Heart left ventricle (tissue), 16 donors: ENCODE measurements around the gene ASAP2. TPM values are rescaled to one million over a fixed set of nuclear protein-coding genes. Genes with fewer than 3 reads are reported as not detected.

Experiments
- ATAC-seq, 4 donors: fragments of 200-7000 bp; cut with Tn5 transposase; one replicate each; pipeline ENCODE4 v1.9.1; 2020 to 2022; ENCODE audit warnings: moderate library complexity in 4 of 4, mild to moderate bottlenecking in 3 of 4, moderate number of reproducible peaks in 1 of 4
- DNase-seq, 5 donors: peaks; one replicate each; pipeline ENCODE4 v3.0.0-alpha.2; 2020
- H3K27ac ChIP-seq, 12 donors: fragments of 200-600 bp; sonication (generic) in 4 of 12; one replicate each; pipeline versions ENCODE4 v1.5.0 to v1.8.0; 2016 to 2022; ENCODE audit warnings: mild to moderate bottlenecking in 2 of 12
- H3K27me3 ChIP-seq, 9 donors: fragments of 200-600 bp; sonication (generic) in 2 of 9; one replicate each; pipeline versions ENCODE4 v1.5.1 to v1.8.0; 2016 to 2022; ENCODE audit warnings: mild to moderate bottlenecking in 3 of 9
- H3K36me3 ChIP-seq, 9 donors: fragments of 200-600 bp; sonication (generic) in 2 of 9; one replicate each; pipeline versions ENCODE4 v1.5.0 to v1.8.0; 2018 to 2022; ENCODE audit warnings: mild to moderate bottlenecking in 2 of 9
- H3K4me1 ChIP-seq, 12 donors: fragments of 200-600 bp; sonication (generic) in 4 of 12; one replicate each; pipeline versions ENCODE4 v1.5.0 to v1.8.0; 2016 to 2022; ENCODE audit warnings: mild to moderate bottlenecking in 3 of 12
- H3K4me3 ChIP-seq, 12 donors: fragments of 200-600 bp; sonication (generic) in 4 of 12; one replicate each; pipeline versions ENCODE4 v1.5.0 to v1.8.0; 2017 to 2022; ENCODE audit warnings: mild to moderate bottlenecking in 9 of 12, moderate library complexity in 4 of 12
- H3K9me3 ChIP-seq, 12 donors: fragments of 200-600 bp; sonication (generic) in 4 of 12; one replicate each; pipeline versions ENCODE4 v1.5.0 to v1.8.0; 2016 to 2022; ENCODE audit warnings: mild to moderate bottlenecking in 1 of 12
- CTCF ChIP-seq, 12 donors: fragments of 200-600 bp; sonication (generic) in 4 of 12; IDR thresholded peaks; one replicate each; pipeline versions ENCODE4 v1.5.0 to v1.8.0; 2018 to 2022; ENCODE audit warnings: antibody characterized with exemption in 12 of 12, mild to moderate bottlenecking in 5 of 12
- POLR2A ChIP-seq, 2 donors: fragments of 450-650 bp; IDR thresholded peaks; one replicate each; pipeline ENCODE4 v1.6.1; 2017; ENCODE audit warnings: antibody characterized with exemption in 2 of 2, mild to moderate bottlenecking in 2 of 2, moderate library complexity in 2 of 2
- WGBS, 4 donors: extraction: QIAGEN DNeasy Blood & Tissue Kit in 2 of 4; methylation state at CpG; one replicate each; pipeline versions ENCODE4 v1.1.5 to v1.1.7; 2013 to 2018; 5-methylcytosine and 5-hydroxymethylcytosine counted together
- intact Hi-C, 10 donors: fragments of 100-400 bp; cut with DNase I; formaldehyde crosslinking; loops; one replicate each; pipeline versions ENCODE4 v1.11.1 to v1.14.2; 2022
- polyA plus RNA-seq, 2 donors: library from polyadenylated mRNA; stranded (reverse); fragments of 200-250 nt; gene quantifications; one replicate each; pipeline ENCODE4 v1.2.3, GENCODE V29; 2013
- total RNA-seq, 9 donors: library from RNA; depleted of rRNA in 2 of 9; stranded (reverse); fragments of >200 nt in 2 of 9; fragmentation: NEBNext Ultra II Directional in 3 of 9; extraction: Animal tissue kit (Norgen Biotek cat#: 25700) in 3 of 9; gene quantifications; one replicate each; pipeline versions ENCODE4 v1.1.0 to v1.2.4, GENCODE V29; 2016 to 2023
- donor health status: ischemic (EF 13 %, LVEDD 7.1; RV severe dilation, severe dysfunction).
- donor health status: healthy with polysubstance abuse.
- donor health status: DM: no; HTN: yes; CAD: no.
- donor health status: DM: no; HTN: no; CAD: no.
- donor health status: ischemic (EF 25% LVEDD 6.9; RV normal size, moderate dysfunction).
- donor health status: ischemic (EF 25% LVEDD 5.7; RV mildly dilated, moderate dysfunction).
- donor health status: healthy.
- donor health status: DM: yes; HTN: yes; CAD: no.
- donor health status: ischemic (EF 35%, LVEDD 5.7; RV mildly dilated, moderate dysfunction).
- donor health status: nonischemic (EF 11% LVEDD 7.7; RV severe dilation, severe dysfunction).
- donor health status: DM: yes; HTN: yes; CAD: no.
- donor health status: PGD.
- donor health status: ischemic (EF 29% LVEDD 5.4; RV normal size, mild dysfunction).
- donor health status: nonischemic (EF 23%, LVEDD 6.1; RV moderate dilation, normal function).

ASAP2 gene
- total and polyA plus RNA-seq, 11 donors = 6.7 to 17.0 (median 11.9) TPM

GRCh38 chr2:9430316-9431293 lies 224.0 kb downstream of the ASAP2 start:
- Histone ChIP-seq H3K4me3 (no peak overlapping the region), H3K4me1 (peaks cover 0 to 7% (median 0%) of the 10 kb centered on the region in 12 donors), H3K36me3 (peaks cover 0 to 71% (median 67%) of the 10 kb centered on the region in 9 donors), H3K27me3 (no peaks in the 10 kb centered on the region), H3K9me3 (no peaks in the 10 kb centered on the region), H3K27ac (peak overlapping the region in 1 of 12 donors; percentile 2)
- TF ChIP-seq CTCF (IDR thresholded peaks at IDR 0.05) (no peak), POLR2A (IDR thresholded peaks at IDR 0.05) (no peak)
- intact Hi-C loops = no loop called here
- ATAC-seq = peak in 1 of 4 donors; percentile 31
- WGBS, 4 donors = 56 to 66% (median 62%) methylated on average over 2 of the region's 2 CpGs
- DNase-seq = no peak

GRCh38 chr2:9434489-9434888 lies 227.9 kb downstream of the ASAP2 start:
- Histone ChIP-seq H3K36me3 (peaks cover 0 to 100% (median 95%) of the 10 kb centered on the region in 9 donors), H3K27me3 (no peaks in the 10 kb centered on the region), H3K27ac (no peak overlapping the region), H3K4me1 (peaks cover 0 to 7% (median 0%) of the 10 kb centered on the region in 12 donors), H3K9me3 (no peaks in the 10 kb centered on the region), H3K4me3 (no peak overlapping the region)
- 66 to 86% (median 79%) methylated on average over 2 of the region's 2 CpGs for WGBS, 4 donors
- intact Hi-C loops = no loop called here
- TF ChIP-seq CTCF (IDR thresholded peaks at IDR 0.05) (no peak), POLR2A (IDR thresholded peaks at IDR 0.05) (no peak)
- ATAC-seq (no peak), DNase-seq (no peak)

GRCh38 chr2:9439536-9439935 lies 232.9 kb downstream of the ASAP2 start:
- H3K9me3 ChIP-seq = no peaks in the 10 kb centered on the region
- intact Hi-C loops = no loop called here
- no peak for TF ChIP-seq POLR2A (IDR thresholded peaks at IDR 0.05)
- TF ChIP-seq CTCF (IDR thresholded peaks at IDR 0.05) = no peak
- DNase-seq (no peak), ATAC-seq (no peak)
- H3K27ac ChIP-seq = no peak overlapping the region
- H3K36me3 ChIP-seq = peaks cover 0 to 100% (median 95%) of the 10 kb centered on the region in 9 donors
- H3K4me3 ChIP-seq = no peak overlapping the region
- H3K27me3 ChIP-seq = no peaks in the 10 kb centered on the region
- WGBS, 4 donors = 94 to 100% (median 99%) methylated on average over 1 of the region's 1 CpG
- no peaks in the 10 kb centered on the region for H3K4me1 ChIP-seq

GRCh38 chr2:9440058-9440727 lies 233.6 kb downstream of the ASAP2 start:
- no peaks in the 10 kb centered on the region for H3K4me1 ChIP-seq
- H3K36me3 ChIP-seq = peaks cover 0 to 100% (median 96%) of the 10 kb centered on the region in 9 donors
- TF ChIP-seq CTCF (IDR thresholded peaks at IDR 0.05) (no peak), POLR2A (IDR thresholded peaks at IDR 0.05) (no peak)
- H3K27ac ChIP-seq = no peak overlapping the region
- ATAC-seq = no peak
- no peaks in the 10 kb centered on the region for H3K9me3 ChIP-seq
- H3K4me3 ChIP-seq = no peak overlapping the region
- no peak for DNase-seq
- intact Hi-C loops = no loop called here
- no peaks in the 10 kb centered on the region for H3K27me3 ChIP-seq
- 89 to 94% (median 92%) methylated on average over 1 of the region's 1 CpG for WGBS, 4 donors
